Umbilical cord (tissue), 2 donors: ENCODE data around the gene MCCC1. TPM values are rescaled to one million over a fixed set of nuclear protein-coding genes. Genes with fewer than 3 reads are reported as not detected.

Experiments used
- DNase-seq: peaks from one replicate; pipeline ENCODE4 v3.0.0-alpha.2; 2015; ENCODE audit warnings: low spot score
- total RNA-seq: library from RNA; depleted of rRNA; stranded (reverse); fragments of >200 nt; gene quantifications from one replicate; pipeline ENCODE4 v1.2.3, GENCODE V29; 2014; ENCODE audit warnings: low replicate concordance; ENCODE audit not compliant: insufficient read depth

Gene MCCC1
- total RNA-seq, 1 donor from 2014 or later: 14.0 TPM

DNA sequence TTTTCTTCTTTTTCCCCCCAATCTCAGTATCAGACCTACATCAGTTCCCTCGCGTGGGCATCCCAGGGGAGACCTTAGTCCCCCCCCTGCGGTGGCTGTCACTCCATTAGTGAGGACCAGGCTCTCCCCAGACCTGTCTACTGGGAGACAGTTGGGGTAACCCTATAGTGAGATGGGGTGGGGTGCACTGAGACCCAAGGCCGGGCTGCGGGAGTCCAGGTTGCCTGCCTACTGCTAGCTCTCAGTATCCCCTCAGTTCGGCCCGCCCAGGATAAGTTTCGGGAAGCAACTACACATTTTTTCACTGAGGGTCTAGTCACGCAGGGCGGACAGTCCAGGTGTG is 118.3 kb downstream of the MCCC1 start:
- DNase-seq: no peak

DNA sequence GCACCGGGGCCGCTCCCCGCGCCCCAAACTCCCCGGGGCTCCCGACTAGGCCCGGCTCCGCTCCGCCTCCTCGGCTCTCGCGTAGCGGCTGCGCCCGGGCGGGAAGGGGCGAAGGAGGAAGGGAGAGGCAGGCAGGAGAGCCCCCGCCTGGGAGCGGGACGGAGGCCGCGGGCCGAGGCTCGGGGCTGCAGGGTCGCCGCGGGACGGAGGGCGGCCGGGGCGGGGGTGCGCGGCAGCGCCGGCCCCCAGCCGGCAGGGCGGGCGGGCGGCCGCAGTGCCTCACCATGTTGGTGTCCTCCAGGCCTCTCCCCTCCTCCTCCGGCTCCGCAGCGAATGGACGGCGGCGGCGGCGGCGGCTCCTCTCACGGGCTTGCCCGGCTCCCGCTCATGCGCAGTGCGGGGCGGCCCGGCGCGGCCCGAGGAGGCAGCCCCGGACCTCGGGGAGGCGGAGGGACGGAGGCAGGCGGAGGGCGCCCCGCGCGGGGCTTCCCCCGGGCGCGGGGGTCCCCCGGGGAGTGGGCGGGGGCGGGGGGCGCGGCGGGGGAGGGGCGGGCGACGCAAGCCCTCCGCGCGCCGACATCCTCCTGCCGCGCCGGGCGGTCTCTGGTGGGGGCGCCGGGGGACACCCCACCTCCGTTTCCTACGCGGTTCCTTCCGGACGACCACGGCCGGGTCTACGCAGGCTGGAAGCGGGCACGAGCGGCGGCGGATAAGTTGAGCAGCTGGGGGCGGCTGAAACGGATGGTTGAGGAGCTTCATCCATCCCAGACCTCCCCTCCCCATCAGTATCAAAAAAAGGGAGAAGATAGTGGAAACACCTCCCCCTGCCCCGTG is 118.9 kb downstream of the MCCC1 start, which contains the start of gene DCUN1D1:
TSS of gene DCUN1D1 (minus strand) at position 335 of the 834 bp plus-strand sequence. CDS start at position 286, 49 bp downstream.
- peak; percentile 92 for DNase-seq

DNA sequence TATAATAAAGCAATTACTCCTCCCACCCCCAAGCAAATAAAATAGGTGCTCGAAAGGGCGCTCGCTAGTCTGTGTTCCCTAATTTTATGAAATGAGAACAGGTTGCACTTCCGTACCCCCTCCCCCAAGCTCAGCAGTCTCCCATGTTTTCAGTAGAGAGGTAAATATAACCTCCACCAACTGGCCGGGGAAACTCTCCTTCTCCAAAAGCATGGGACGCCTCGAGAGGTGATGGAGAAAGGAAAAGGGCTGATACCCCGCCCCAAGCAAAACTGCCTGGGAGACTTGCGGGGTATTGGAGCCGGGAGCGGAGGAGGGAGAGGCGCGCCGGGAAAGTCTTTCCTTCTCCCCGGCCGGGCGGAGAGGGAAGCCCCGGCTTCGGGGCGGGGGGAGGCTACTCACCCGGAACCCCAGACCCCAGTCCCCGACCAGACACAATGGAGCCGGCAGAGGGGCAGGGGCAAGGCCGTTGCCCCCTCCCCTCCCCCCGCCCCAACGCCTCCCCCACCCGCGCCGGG is 119.6 kb downstream of the MCCC1 start:
- peak; percentile 22 for DNase-seq

DNA sequence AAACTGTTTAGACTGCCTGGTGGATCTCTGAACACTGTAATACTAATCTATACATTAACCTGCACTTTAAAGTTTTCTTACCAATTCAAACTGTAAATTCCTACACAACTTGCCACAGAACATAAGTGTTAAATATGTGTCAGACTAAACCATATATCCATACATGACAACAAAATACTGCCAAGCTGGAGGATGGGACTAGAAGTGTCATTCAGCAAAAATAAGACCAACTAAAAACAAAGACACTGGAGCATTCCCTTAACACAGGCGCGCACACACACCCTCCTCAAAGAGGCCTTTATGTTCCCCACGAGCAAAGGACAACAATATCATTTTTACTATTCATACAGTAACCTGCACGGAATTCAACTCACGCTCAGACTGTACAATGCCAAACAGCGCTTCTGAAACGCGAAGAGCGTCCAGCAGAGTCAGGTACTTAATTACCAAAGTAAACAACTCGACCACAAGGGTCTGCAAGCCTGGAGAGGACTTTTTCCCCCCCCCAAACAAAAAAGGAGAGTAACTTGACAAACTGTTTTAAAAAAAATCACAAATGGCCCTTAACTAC is 120.1 kb downstream of the MCCC1 start:
- peak; percentile 3 for DNase-seq

DNA sequence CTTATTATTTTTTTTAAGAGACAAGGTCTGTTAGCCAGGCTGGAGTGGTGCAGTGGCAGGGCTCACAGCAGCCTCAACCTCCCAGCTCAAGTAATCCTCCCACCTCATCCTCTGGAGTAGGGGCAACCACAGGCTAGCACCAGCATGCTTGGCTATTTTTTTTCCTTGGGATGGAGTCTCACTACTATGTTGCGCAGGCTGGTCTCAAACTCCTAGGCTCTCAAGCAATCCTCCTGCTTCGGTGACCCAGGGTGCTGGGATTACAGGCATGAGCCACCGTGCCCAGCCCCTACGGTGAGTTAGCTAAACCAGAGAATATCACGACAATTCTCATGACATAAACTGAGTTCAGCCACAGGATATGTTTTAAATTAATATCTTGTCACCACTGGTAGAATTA is 120.9 kb downstream of the MCCC1 start:
- DNase-seq: no peak

DNA sequence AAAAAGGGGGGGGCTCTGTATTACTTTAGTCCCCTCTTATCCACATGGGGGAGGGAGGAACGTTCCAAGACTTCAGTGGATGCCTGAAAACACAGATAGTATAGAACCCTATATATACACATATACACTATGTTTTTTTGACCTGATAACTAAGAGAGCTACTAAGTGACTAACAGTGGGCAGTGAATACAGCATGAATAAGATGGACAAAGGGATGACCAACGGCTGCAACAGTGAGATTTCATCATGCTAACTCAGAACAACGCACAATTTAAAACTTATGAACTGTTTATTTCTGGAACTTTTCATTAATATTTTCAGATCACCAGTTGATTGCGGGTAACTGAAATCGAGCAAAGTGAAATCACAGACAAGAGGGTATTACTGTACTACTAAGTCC is 126.2 kb downstream of the MCCC1 start:
- DNase-seq: no peak

DNA sequence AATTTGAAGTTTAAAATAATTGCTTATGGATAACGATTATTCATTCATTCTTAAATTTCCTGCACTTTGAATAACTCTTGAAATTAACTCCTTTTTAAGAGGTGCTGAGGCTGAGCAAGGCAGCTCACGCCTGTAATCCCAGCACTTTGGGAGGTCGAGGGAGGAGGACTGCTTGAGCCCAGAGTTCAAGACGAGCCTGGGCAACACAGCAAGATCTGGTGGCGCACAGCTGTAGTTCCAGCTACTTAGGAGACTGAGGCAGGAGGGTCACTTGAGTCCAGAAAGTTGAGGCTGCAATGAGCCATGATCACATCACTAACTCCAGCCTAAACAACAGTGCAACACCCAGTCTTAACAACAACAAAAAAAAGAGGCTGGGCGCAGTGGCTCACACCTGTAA is 126.9 kb downstream of the MCCC1 start:
- no peak for DNase-seq

DNA sequence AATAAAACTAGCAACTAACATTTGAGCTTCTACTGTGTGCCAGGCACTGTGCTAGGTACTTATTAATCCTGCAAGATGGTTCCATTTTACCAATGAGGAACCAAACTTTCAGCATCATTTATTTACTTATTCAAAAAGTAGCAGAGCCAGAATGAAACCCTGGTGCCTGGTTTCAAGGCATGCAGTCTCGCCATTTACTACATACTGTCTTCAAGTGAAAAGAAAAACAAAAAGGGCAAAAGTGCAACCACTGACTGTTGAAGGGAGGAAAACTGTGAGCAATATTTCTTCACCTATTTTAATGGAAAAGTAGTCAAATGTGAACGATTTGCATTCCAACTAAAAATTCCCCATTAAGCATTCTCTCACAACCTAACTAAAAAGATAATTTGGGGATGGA is 127.7 kb downstream of the MCCC1 start:
- no peak for DNase-seq

DNA sequence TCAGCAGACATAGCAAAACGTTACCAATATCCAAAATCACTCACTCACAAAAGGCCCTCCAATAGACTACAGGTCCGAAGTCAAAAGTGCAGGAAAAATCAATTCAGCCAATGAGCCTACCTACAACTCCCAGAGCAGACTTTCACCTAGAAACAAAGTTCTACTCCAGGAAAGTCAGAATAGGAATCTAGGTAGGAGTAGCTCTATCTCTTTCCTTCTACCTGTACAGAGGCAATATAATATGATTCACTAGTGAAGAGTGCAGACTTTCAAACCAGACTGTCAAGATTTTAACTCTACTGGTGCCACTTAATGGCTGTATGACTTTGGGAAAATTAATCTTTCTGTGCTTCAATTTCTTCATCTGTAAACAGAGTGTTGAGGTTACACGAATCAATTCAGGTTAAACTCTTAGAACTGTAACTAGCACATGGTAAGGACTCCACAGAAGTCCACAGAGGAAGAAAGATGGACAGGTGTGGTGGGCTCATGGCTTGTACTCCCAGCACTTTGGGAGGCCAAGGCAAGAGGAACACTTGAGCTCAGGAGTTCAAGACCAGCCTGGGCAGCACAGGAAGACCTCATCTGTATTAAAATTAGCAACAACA is 128.4 kb downstream of the MCCC1 start:
- no peak for DNase-seq

DNA sequence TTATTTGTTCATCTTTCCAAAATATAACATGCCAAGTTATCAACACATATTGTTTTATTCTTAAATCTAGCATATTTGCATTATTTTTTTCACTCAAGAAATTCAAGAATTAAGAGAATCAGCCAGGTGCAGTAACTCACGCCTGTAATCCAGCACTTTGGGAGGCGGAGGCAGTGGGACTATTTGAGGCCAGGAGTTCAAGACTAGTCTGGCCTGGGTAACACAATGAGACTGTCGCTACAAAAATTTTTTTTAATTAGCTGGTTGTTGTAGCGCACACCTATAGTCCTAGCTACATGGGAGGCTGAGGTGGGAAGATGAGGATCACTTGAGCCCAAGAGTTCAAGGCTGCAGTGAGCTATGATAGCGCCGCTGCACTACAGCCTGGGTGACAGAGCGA is 129.4 kb downstream of the MCCC1 start:
- no peak for DNase-seq

DNA sequence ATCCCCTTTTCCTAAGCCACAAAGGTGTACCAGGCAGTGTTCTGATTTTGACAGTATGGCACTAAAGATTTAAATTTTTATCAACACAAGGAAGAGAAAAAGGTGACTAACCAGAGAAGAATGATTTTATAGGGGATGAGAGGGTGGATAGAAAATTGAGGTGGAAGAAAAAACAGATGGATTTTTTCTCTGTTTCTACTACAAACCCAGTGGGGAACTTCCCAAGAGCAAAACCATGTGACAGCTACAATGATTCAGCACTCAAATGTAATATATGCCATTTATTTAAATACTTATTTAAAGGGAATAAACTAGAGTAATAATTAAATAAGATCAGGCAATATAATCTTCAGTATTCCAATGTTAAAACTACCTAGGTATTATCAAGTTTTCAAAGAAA is 130.0 kb downstream of the MCCC1 start:
- no peak for DNase-seq

DNA sequence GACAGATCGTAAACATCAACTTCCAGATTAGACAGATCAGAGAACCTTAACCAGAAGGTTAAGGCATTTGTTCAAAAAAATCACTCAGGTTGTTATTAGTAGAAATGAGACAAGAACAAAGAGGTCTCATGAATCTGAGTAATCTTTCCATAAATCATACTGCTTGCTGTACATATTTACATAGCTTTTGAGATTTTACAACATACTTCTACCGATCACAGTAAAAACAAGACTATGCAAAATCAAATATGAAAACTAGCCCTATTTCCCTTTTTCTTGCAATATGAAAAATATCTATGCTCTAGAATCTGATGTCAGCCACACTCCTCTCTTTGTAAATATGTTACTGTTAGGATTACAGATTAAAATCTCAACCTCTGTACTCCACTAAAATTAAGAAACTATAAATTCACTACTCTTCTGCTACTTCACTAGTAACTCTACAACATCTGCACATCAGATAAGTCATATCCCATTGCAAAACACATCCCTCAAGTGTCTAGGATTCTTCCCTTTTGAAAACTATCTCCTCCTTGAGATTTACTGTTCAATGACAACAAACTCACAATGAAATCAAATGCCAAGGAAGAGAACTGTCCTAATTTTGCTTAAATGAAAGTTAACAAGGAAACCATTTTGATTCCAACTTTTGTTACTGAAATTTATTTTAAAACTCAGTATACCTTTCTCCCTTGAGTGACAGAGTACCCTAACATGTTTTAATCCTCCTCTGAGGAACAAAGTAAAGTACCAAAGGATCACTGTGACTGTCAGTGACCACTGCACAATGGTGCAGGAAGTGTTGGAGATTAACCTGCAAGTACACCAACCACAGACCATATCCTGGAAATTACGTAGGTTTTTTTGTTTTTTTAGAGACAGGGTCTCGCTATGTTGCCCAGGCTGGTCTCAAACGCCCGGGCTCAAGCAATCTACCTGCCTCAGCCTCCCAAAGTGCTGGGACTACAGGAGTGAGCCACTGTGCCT is 131.8 kb downstream of the MCCC1 start:
- DNase-seq: no peak

DNA sequence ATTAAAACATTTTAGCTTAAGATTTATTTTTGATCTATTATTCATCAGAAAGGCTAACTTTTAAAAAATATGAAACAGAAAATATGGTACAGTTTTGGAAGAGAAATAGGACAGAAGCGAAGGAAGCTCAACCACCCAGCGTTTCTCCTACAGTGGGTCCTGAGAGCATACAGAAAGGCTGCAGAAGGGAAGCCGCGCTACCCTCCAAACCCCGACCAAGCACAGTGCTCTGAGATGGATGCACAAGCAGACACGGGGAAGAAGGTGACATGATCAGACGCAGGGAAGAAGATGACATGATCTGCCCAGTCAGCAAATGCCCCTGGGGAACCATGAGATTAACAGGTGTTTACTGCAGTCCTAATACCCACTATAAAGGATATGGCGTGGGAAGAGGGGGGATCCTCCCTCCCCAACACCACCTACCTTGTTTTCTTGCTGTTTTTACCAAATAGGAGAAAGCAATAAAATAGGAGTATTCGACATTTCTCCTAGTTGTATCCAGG is 133.4 kb downstream of the MCCC1 start:
- no peak for DNase-seq

Other genes starting within 250 kb of the MCCC1 start
- 39.7 TPM for gene DCUN1D1, start 119.0 kb downstream of the MCCC1 start, total RNA-seq
- gene LAMP3, start 63.2 kb upstream of the MCCC1 start, total RNA-seq: 0.96 TPM
- 7.9 TPM for gene B3GNT5, start 153.8 kb upstream of the MCCC1 start, total RNA-seq